SH-SY5Y (cell line): ENCODE data around the gene CDR2.

Experiments
- GATA2 ChIP-seq: IDR thresholded peaks from 2 replicates; pipeline ENCODE4 v1.6.1; 2011; ENCODE audit warnings: mild to moderate bottlenecking, low read depth, low read length
- GATA3 ChIP-seq: IDR thresholded peaks from 2 replicates; pipeline ENCODE4 v1.6.1; 2011; ENCODE audit warnings: low read depth, mild to moderate bottlenecking, low read length, moderate library complexity

GRCh38 chr16:22308824-22309520 lies 65.4 kb downstream of the CDR2 start:
- no peak for TF ChIP-seq GATA2
- no peak for TF ChIP-seq GATA3
